HG02970 (cell line): ENCODE results near the gene RHOT1.
"Not testable (repeated sequence)": the region's sequence is repeated elsewhere in the genome, so short reads cannot be mapped to it uniquely, and the experiment has no call there.

Source experiments
- ATAC-seq: cut with Tn5 transposase; IDR thresholded peaks from one replicate; pipeline ENCODE4 v1.9.1; 2021; ENCODE audit warnings: mild to moderate bottlenecking, moderate library complexity, moderate number of reproducible peaks; ENCODE audit not compliant: unreplicated experiment, low FRiP score

RHOT1 gene

GRCh38 chr17:32120716-32121115 is 21.6 kb upstream of the RHOT1 start:
- no peak for ATAC-seq

- ATAC-seq = no peak
Observed at GRCh38 chr17:32123782-32124181, 18.5 kb upstream of the RHOT1 start.

GRCh38 chr17:32124985-32125847 is 17.1 kb upstream of the RHOT1 start:
- ATAC-seq = no peak

- no peak for ATAC-seq
Observed at GRCh38 chr17:32125848-32126153, 16.5 kb upstream of the RHOT1 start.

GRCh38 chr17:32126325-32126724 is 16.0 kb upstream of the RHOT1 start:
- no peak for ATAC-seq

GRCh38 chr17:32126746-32127145 is 15.6 kb upstream of the RHOT1 start:
- ATAC-seq = no peak

- no peak for ATAC-seq
Observed at GRCh38 chr17:32127158-32127897, 15.0 kb upstream of the RHOT1 start.

- ATAC-seq = not testable (repeated sequence)
Observed at GRCh38 chr17:32128470-32128869, 13.8 kb upstream of the RHOT1 start.

GRCh38 chr17:32135497-32136117 is 6.7 kb upstream of the RHOT1 start:
- ATAC-seq = not testable (repeated sequence)

- ATAC-seq = no peak
Observed at GRCh38 chr17:32136856-32137255, 5.4 kb upstream of the RHOT1 start.

- ATAC-seq = not testable (repeated sequence)
Observed at GRCh38 chr17:32139504-32139903, 2.8 kb upstream of the RHOT1 start.

GRCh38 chr17:32141258-32141657 is 1.0 kb upstream of the RHOT1 start:
- no peak for ATAC-seq

- no peak for ATAC-seq
Observed at GRCh38 chr17:32141679-32142037, 644 bp upstream of the RHOT1 start.

- no peak for ATAC-seq
Observed at GRCh38 chr17:32142857-32143526, 690 bp downstream of the RHOT1 start.

- ATAC-seq = no peak
Observed at GRCh38 chr17:32143527-32143870, 1.2 kb downstream of the RHOT1 start.

GRCh38 chr17:32144442-32144841 is 2.1 kb downstream of the RHOT1 start:
- not testable (repeated sequence) for ATAC-seq

- no peak for ATAC-seq
Observed at GRCh38 chr17:32148351-32148750, 6.0 kb downstream of the RHOT1 start.

- no peak for ATAC-seq
Observed at GRCh38 chr17:32150358-32150757, 8.1 kb downstream of the RHOT1 start.

GRCh38 chr17:32152130-32152529 is 9.8 kb downstream of the RHOT1 start:
- no peak for ATAC-seq

GRCh38 chr17:32155896-32156295 is 13.6 kb downstream of the RHOT1 start:
- no peak for ATAC-seq

- no peak for ATAC-seq
Observed at GRCh38 chr17:32156656-32157055, 14.4 kb downstream of the RHOT1 start.
